Astrocyte (in vitro differentiated cells and primary cell): ENCODE data around the gene AMDHD1. TPM values are rescaled to one million over a fixed set of nuclear protein-coding genes. Genes with fewer than 3 reads are reported as not detected.
"Not testable (repeated sequence)": the region's sequence is repeated elsewhere in the genome, so short reads cannot be mapped to it uniquely, and the experiment has no call there.

Experiments
- DNase-seq: peaks from one replicate; pipeline ENCODE4 v3.0.0-alpha.2; 2010; ENCODE audit warnings: low read depth
- FAIRE-seq: peaks from 2 replicates; lab custom pipeline; 2011; peaks lifted over from hg19 to GRCh38; lab: Jason Lieb, UNC
- H2AFZ ChIP-seq: 2 replicates; pipeline ENCODE4 v1.6.0; 2012; ENCODE audit warnings: low read depth, low read length, inconsistent platforms
- H3K27ac ChIP-seq: 2 replicates; pipeline ENCODE4 v1.5.1; 2011; ENCODE audit warnings: low read depth, low read length, inconsistent platforms
- H3K27me3 ChIP-seq: 2 replicates; pipeline ENCODE4 v1.6.0; 2011; ENCODE audit warnings: low read length, inconsistent platforms; ENCODE audit not compliant: insufficient read depth
- H3K36me3 ChIP-seq: 2 replicates; pipeline ENCODE4 v1.5.1; 2011; ENCODE audit warnings: low read length, inconsistent platforms; ENCODE audit not compliant: insufficient read depth
- H3K4me1 ChIP-seq: 2 replicates; pipeline ENCODE4 v1.5.1; 2011; ENCODE audit warnings: low read length, inconsistent platforms; ENCODE audit not compliant: insufficient read depth
- H3K4me2 ChIP-seq: 2 replicates; pipeline ENCODE4 v1.6.0; 2012; ENCODE audit warnings: low read length, inconsistent platforms
- H3K4me3 ChIP-seq: 2 replicates; pipeline ENCODE4 v1.5.1; 2011; ENCODE audit warnings: low read depth, mild to moderate bottlenecking, low read length, inconsistent platforms; ENCODE audit not compliant: insufficient read depth
- H3K79me2 ChIP-seq: 2 replicates; pipeline ENCODE4 v1.6.0; 2012; ENCODE audit warnings: mild to moderate bottlenecking, low read length, inconsistent platforms; ENCODE audit not compliant: insufficient read depth
- H3K9ac ChIP-seq: 2 replicates; pipeline ENCODE4 v1.6.0; 2012; ENCODE audit warnings: mild to moderate bottlenecking, low read length, inconsistent platforms
- H3K9me3 ChIP-seq: 2 replicates; pipeline ENCODE4 v1.5.1; 2012; ENCODE audit warnings: low read depth, mild to moderate bottlenecking, low read length, inconsistent platforms; ENCODE audit not compliant: insufficient read depth
- H4K20me1 ChIP-seq: 2 replicates; pipeline ENCODE4 v1.6.0; 2012; ENCODE audit warnings: low read length, inconsistent platforms; ENCODE audit not compliant: insufficient read depth
- H3K27ac Mint-ChIP-seq: one replicate; pipeline ENCODE4 v1.8.0; 2021; ENCODE audit warnings: mild to moderate bottlenecking, mixed read lengths; ENCODE audit not compliant: unreplicated experiment
- H3K27me3 Mint-ChIP-seq: one replicate; pipeline ENCODE4 v1.8.0; 2021; ENCODE audit warnings: low read depth, mixed read lengths; ENCODE audit not compliant: unreplicated experiment
- H3K36me3 Mint-ChIP-seq: one replicate; pipeline ENCODE4 v1.8.0; 2021; ENCODE audit warnings: low read depth, mixed read lengths; ENCODE audit not compliant: unreplicated experiment
- H3K4me1 Mint-ChIP-seq: one replicate; pipeline ENCODE4 v1.8.0; 2021; ENCODE audit warnings: low read depth, mixed read lengths; ENCODE audit not compliant: unreplicated experiment
- H3K4me3 Mint-ChIP-seq: one replicate; pipeline ENCODE4 v1.8.0; 2021; ENCODE audit warnings: mild to moderate bottlenecking, moderate library complexity, mixed read lengths; ENCODE audit not compliant: unreplicated experiment
- H3K9me3 Mint-ChIP-seq: one replicate; pipeline ENCODE4 v1.8.0; 2021; ENCODE audit warnings: mild to moderate bottlenecking, mixed read lengths; ENCODE audit not compliant: unreplicated experiment
- CTCF ChIP-seq: IDR thresholded peaks from 2 replicates; pipeline ENCODE4 v1.5.1; 2011; ENCODE audit warnings: low read depth, mild to moderate bottlenecking, inconsistent platforms, low read length, moderate library complexity; ENCODE audit not compliant: insufficient read depth
- EZH2 ChIP-seq: IDR thresholded peaks from 2 replicates; pipeline ENCODE4 v1.6.1; 2012; ENCODE audit warnings: mild to moderate bottlenecking, low read length, inconsistent platforms; ENCODE audit not compliant: insufficient read depth
- total RNA-seq: library from RNA; stranded (reverse); gene quantifications from 2 replicates; pipeline ENCODE4 v1.2.1, GENCODE V29; 2021

The AMDHD1 gene
- total RNA-seq, 1 donor from 2014 or later, result 0.52 TPM

GRCh38 chr12:95963096-95963495 is 20.0 kb downstream of the AMDHD1 start:
- Mint-ChIP-seq H3K36me3 (peaks cover 2% of the 10 kb centered on the region), H3K4me3 (no peak overlapping the region), H3K4me1 (no peaks in the 10 kb centered on the region), H3K27ac (no peak overlapping the region), H3K27me3 (peaks cover 5% of the 10 kb centered on the region), H3K9me3 (no peaks in the 10 kb centered on the region)
- peaks cover 3% of the 10 kb centered on the region for H3K27me3 ChIP-seq
- TF ChIP-seq EZH2, result no peak
- no peak for TF ChIP-seq CTCF
- H3K9me3 ChIP-seq, result no peaks in the 10 kb centered on the region
- H3K36me3 ChIP-seq, result no peaks in the 10 kb centered on the region
- H3K9ac ChIP-seq, result no peak overlapping the region
- H4K20me1 ChIP-seq, result no peaks in the 10 kb centered on the region
- DNase-seq (no peak), FAIRE-seq (no peak)
- H3K4me2 ChIP-seq, result no peak overlapping the region
- H2AFZ ChIP-seq, result no peak overlapping the region
- H3K27ac ChIP-seq, result no peak overlapping the region
- no peaks in the 10 kb centered on the region for H3K79me2 ChIP-seq
- H3K4me1 ChIP-seq, result no peaks in the 10 kb centered on the region
- no peak overlapping the region for H3K4me3 ChIP-seq

DNA sequence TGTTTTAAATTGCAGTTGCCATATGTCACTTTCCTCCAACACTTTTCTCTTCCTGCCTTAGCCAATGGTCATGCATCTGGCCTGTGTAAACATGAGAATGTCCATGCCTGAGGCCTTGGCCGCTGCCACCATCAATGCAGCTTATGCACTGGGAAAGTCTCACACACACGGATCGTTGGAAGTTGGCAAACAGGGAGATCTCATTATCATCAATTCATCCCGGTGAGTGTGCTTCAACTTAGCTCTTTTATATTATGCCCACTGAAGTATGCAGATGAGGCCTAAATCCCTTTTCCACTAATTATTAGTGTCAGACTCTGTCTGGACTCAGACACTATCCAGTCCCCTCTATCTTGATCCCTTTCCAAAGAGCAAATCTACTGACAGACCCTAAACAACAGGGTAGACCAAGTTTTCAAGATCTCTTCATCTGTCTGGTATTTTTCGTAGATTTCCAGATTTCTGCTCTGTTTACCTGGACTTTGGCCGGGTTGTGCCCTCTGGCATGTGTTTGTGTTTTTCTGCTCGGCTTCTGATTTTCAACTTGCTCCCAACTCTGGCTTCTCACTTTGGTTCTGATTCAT is 23.2 kb downstream of the AMDHD1 start:
- Histone ChIP-seq H3K4me3 (no peak overlapping the region), H3K4me1 (no peaks in the 10 kb centered on the region), H3K36me3 (no peaks in the 10 kb centered on the region), H4K20me1 (no peaks in the 10 kb centered on the region), H3K79me2 (no peaks in the 10 kb centered on the region), H3K4me2 (no peak overlapping the region), H3K27me3 (peaks cover 3% of the 10 kb centered on the region), H3K9ac (no peak overlapping the region), H2AFZ (no peak overlapping the region), H3K27ac (no peak overlapping the region), H3K9me3 (no peaks in the 10 kb centered on the region)
- Mint-ChIP-seq H3K4me3 (no peak overlapping the region), H3K4me1 (no peaks in the 10 kb centered on the region), H3K9me3 (no peaks in the 10 kb centered on the region), H3K27ac (no peak overlapping the region), H3K36me3 (peaks cover 2% of the 10 kb centered on the region), H3K27me3 (peaks cover 2% of the 10 kb centered on the region)
- DNase-seq (no peak), FAIRE-seq (no peak)
- TF ChIP-seq CTCF, result no peak
- TF ChIP-seq EZH2, result no peak

DNA sequence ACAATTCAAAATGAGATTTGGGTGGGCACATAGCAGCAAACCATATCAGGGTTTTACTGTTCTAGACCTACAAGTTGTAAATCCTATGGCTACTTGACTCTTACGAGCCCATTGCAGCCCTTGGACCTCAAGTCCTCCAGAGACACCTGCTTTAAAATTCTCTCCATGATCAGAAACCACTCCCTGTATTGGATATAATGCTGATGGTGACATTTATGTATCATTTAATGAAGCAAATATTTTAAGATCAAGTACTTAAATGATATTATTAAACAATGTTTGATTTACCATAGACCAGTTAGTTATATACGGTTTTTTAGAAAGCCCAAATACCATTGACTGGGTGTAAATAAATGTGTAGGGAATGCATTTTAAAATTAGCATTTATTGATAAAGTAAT is 24.2 kb downstream of the AMDHD1 start:
- Mint-ChIP-seq H3K9me3 (no peaks in the 10 kb centered on the region), H3K4me3 (no peak overlapping the region), H3K4me1 (no peaks in the 10 kb centered on the region), H3K27me3 (no peaks in the 10 kb centered on the region), H3K27ac (no peak overlapping the region), H3K36me3 (peaks cover 2% of the 10 kb centered on the region)
- FAIRE-seq, result no peak
- H3K27me3 ChIP-seq, result peaks cover 2% of the 10 kb centered on the region
- no peaks in the 10 kb centered on the region for H3K79me2 ChIP-seq
- H3K9me3 ChIP-seq, result no peaks in the 10 kb centered on the region
- no peaks in the 10 kb centered on the region for H4K20me1 ChIP-seq
- no peaks in the 10 kb centered on the region for H3K36me3 ChIP-seq
- no peak overlapping the region for H3K4me3 ChIP-seq
- TF ChIP-seq EZH2 (no peak), CTCF (no peak)
- H3K9ac ChIP-seq, result no peak overlapping the region
- no peaks in the 10 kb centered on the region for H3K4me1 ChIP-seq
- no peak overlapping the region for H2AFZ ChIP-seq
- no peak overlapping the region for H3K4me2 ChIP-seq
- DNase-seq, result no peak
- H3K27ac ChIP-seq, result no peak overlapping the region

DNA sequence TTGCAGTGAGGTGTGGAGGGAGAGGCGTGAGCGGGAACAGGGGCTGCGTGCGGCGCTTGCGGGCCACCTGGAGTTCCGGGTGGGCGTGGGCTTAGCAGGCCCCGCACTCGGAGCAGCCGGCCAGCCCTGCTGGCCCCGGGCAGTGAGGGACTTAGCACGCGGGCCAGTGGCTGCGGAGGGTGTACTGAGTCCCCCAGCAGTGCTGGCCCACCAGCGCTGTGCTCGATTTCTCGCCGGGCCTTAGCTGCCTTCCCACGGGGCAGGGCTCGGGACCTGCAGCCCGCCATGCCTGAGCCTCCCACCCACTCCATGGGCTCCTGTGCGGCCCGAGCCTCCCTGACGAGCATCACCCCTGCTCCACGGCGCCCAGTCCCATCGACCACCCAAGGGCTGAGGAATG is 26.0 kb downstream of the AMDHD1 start:
- H2AFZ ChIP-seq, H3K27ac ChIP-seq, DNase-seq, H3K36me3 Mint-ChIP-seq, H3K4me3 Mint-ChIP-seq, H3K9me3 Mint-ChIP-seq, H3K9me3 ChIP-seq, FAIRE-seq, H3K9ac ChIP-seq, H3K27ac Mint-ChIP-seq, H3K4me1 ChIP-seq, H3K4me2 ChIP-seq, H3K4me3 ChIP-seq, H3K36me3 ChIP-seq, H4K20me1 ChIP-seq, H3K4me1 Mint-ChIP-seq, H3K27me3 ChIP-seq, H3K27me3 Mint-ChIP-seq, H3K79me2 ChIP-seq: not testable (repeated sequence)
